Measurements from ENCODE around the gene FBLN2. TPM values are rescaled to one million over a fixed set of nuclear protein-coding genes. Genes with fewer than 3 reads are reported as not detected.

The FBLN2 gene
- polyA plus RNA-seq, 1 of the 3 experiments (the other 2 are of a cell fraction) = 5.2 TPM

- CTCF ChIA-PET = interaction anchor here (0.7 to 24.4 kb wide), 14 partner anchors 8 to 313 kb away, joined by 3 to 979 read pairs (median 17); partner anchors contain the start of gene WNT7A
Measured at GRCh38 chr3:13659221-13659969, 110.5 kb downstream of the FBLN2 start.

More at GRCh38 chr3:13659221-13659969, 110.5 kb downstream of the FBLN2 start:
- Histone ChIP-seq H3K36me3 (replicated peaks in 1 of 2; ENCODE audit: control insufficient read depth in 1 of 2, insufficient read depth in 2 of 2, low read length in 1 of 2) (no peaks in the 10 kb centered on the region), H3K27me3 (ENCODE audit: insufficient read depth) (no peaks in the 10 kb centered on the region), H3K79me2 (ENCODE audit: insufficient read depth) (no peaks in the 10 kb centered on the region), H3K9ac (no peak overlapping the region), H3K27ac (ENCODE audit: low read depth in 2 of 2, low read length in 1 of 2) (no peak overlapping the region), H3K4me3 (ENCODE audit: low read depth in 2 of 2, low read length in 1 of 2) (no peak overlapping the region), H3K4me1 (ENCODE audit: control insufficient read depth in 1 of 2, insufficient read depth in 2 of 2, low read depth in 1 of 2, low read length in 1 of 2) (peaks cover 0 to 9% of the 10 kb centered on the region in 2 experiments; a peak in 1 of 4 replicates), H3K9me2 (no peaks in the 10 kb centered on the region), H3F3A (replicated peaks; ENCODE audit: insufficient read depth) (no peaks in the 10 kb centered on the region), H3K4me2 (no peak overlapping the region), H3K9me3 (no peaks in the 10 kb centered on the region), H4K20me1 (ENCODE audit: insufficient read depth) (no peaks in the 10 kb centered on the region), H2AFZ (ENCODE audit: low read depth) (no peak overlapping the region)
- 59% methylated on average over 12 of the region's 12 CpGs for WGBS (ENCODE audit: low lambda C conversion rate)
- TF ChIP-seq GATA2 (CRISPR knock-in tag; IDR thresholded peaks at IDR 0.05) = no peak
- no peak for TF ChIP-seq TCF12 (IDR thresholded peaks at IDR 0.05)
- TF ChIP-seq ZBTB33 (IDR thresholded peaks at IDR 0.05; ENCODE audit: borderline replicate concordance, low read depth) = no peak
- no peak for TF ChIP-seq FOXM1 (IDR thresholded peaks at IDR 0.05; ENCODE audit: low read depth)
- no peak for TF ChIP-seq FOXJ3 (CRISPR knock-in tag; IDR thresholded peaks at IDR 0.05)
- no peak for TF ChIP-seq RCOR1 (IDR thresholded peaks at IDR 0.05; ENCODE audit: low read length)
- TF ChIP-seq IRF3 (IDR thresholded peaks at IDR 0.05; ENCODE audit: low read depth, low read length) = no peak
- no peak for TF ChIP-seq RXRA (IDR thresholded peaks at IDR 0.05; ENCODE audit: borderline replicate concordance, low read depth)
- no peak for TF ChIP-seq NFIC (IDR thresholded peaks at IDR 0.05; ENCODE audit: borderline replicate concordance)
- TF ChIP-seq PBX3 (IDR thresholded peaks at IDR 0.05) = no peak
- no peak for DNase-seq
- POLR2A ChIA-PET = no interaction called here

All from SK-N-SH (cell line).